ENCODE measurements around the gene PRKCD. TPM values are rescaled to one million over a fixed set of nuclear protein-coding genes. Genes with fewer than 3 reads are reported as not detected.

The PRKCD gene
- total and polyA plus RNA-seq, 2 donors (not counting 1 experiment from before 2014, with no cell fraction given), result 46.7 to 68.8 TPM

DNA sequence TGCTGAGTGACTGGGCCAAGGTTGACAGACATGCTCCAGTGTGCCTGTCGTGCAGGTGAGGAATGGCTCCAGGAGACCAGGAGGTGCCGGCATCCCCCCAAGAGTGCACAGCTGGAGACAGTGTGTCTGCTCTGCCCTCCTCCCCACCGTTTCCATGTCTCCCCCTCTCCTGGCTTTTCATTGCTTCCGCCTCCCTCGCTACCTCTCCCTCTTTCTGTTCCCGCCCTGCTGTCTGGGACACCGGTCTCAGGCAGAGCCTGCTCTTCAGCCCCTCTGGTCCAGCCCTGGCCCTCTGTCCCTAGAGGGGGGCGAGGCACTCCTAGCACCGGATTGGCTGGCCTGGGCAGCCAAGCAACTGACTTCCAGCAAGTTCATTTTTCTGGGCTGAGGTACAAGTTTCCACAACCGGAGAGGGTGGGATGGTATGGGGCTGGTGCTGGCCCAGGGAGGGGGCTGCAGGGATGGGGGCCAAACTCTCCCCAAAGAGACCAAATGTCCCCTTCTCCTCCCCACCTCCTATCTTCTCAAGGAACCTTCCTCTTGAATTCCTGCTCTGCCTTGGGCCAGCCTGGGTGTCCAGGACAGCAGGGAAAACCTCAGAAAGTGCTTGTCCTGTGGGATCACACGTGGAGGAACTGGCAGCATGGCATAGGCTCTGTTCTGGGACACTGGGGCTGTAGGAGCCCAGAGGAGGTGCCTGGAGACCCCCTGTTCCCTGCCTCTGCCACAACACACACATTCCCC lies 32.6 kb downstream of the PRKCD start:
- Histone ChIP-seq H3K79me2 (ENCODE audit: control insufficient read depth, insufficient read depth, low read length) (no peaks in the 10 kb centered on the region), H3K27me3 (replicated peaks in 1 of 4; ENCODE audit: control extremely low read depth in 1 of 4, control insufficient read depth in 3 of 4, insufficient read depth in 4 of 4, low read length in 3 of 4) (no peaks in the 10 kb centered on the region), H2AFZ (ENCODE audit: insufficient read depth, low read depth, low read length, poor library complexity, severe bottlenecking) (no peak overlapping the region), H4K20me1 (ENCODE audit: control insufficient read depth, insufficient read depth, low read length, poor library complexity, severe bottlenecking) (no peaks in the 10 kb centered on the region), H3K4me3 (ENCODE audit: control extremely low read depth in 1 of 5, extremely low read depth in 1 of 5, insufficient read depth in 1 of 5, low read depth in 2 of 5, low read length in 4 of 5) (no peak overlapping the region), H3K4me2 (replicated peaks; ENCODE audit: low read depth, low read length, poor library complexity, severe bottlenecking) (peak overlapping the region; percentile 8), H3K9me3 (ENCODE audit: control extremely low read depth in 1 of 3, control insufficient read depth in 2 of 3, insufficient read depth in 1 of 3, low read length in 2 of 3) (no peaks in the 10 kb centered on the region), H3K36me3 (replicated peaks in 1 of 2; ENCODE audit: control extremely low read depth in 1 of 2, control insufficient read depth in 1 of 2, extremely low read depth in 1 of 2, insufficient read depth in 2 of 2, low read length in 1 of 2) (peaks cover 7 to 46% of the 10 kb centered on the region in 2 experiments), H3K9ac (ENCODE audit: low read length) (no peak overlapping the region), H3K4me1 (ENCODE audit: control insufficient read depth in 2 of 2, insufficient read depth in 2 of 2, low read length in 2 of 2) (peaks cover 29 to 70% of the 10 kb centered on the region in 2 donors), H3K27ac (ENCODE audit: low read length in 2 of 2) (peak overlapping the region in 1 of 2 donors; percentile 61)
- Mint-ChIP-seq H3K4me3 (no peak overlapping the region), H3K27ac (peak overlapping the region; percentile 89), H3K9me3 (ENCODE audit: insufficient read depth) (no peaks in the 10 kb centered on the region), H3K27me3 (no peaks in the 10 kb centered on the region), H3K4me1 (peaks cover 47% of the 10 kb centered on the region)
- intact Hi-C loops (cut with micrococcal nuclease), result no loop called here
- ChIA-PET CTCF (interaction anchor here (0.6 to 7.9 kb wide), 13 partner anchors 11 to 535 kb away, joined by 3 to 262 read pairs (median 8); partner anchors contain the start of gene PRKCD), POLR2A (interaction anchor here (1.4 kb wide), 1 partner anchor 13 kb away, joined by 9 read pairs; no protein-coding TSS in a partner anchor)
- ATAC-seq (ENCODE audit: low read depth) (no peak), DNase-seq (peak; percentile 13)
- WGBS (ENCODE audit: insufficient coverage), result 97% methylated on average over 11 of the region's 11 CpGs
- TF ChIP-seq EZH2 (IDR thresholded peaks at IDR 0.05; ENCODE audit: borderline replicate concordance, insufficient read depth, low read depth, low read length, poor library complexity, severe bottlenecking), result no peak
- TF ChIP-seq, protein P1, sequence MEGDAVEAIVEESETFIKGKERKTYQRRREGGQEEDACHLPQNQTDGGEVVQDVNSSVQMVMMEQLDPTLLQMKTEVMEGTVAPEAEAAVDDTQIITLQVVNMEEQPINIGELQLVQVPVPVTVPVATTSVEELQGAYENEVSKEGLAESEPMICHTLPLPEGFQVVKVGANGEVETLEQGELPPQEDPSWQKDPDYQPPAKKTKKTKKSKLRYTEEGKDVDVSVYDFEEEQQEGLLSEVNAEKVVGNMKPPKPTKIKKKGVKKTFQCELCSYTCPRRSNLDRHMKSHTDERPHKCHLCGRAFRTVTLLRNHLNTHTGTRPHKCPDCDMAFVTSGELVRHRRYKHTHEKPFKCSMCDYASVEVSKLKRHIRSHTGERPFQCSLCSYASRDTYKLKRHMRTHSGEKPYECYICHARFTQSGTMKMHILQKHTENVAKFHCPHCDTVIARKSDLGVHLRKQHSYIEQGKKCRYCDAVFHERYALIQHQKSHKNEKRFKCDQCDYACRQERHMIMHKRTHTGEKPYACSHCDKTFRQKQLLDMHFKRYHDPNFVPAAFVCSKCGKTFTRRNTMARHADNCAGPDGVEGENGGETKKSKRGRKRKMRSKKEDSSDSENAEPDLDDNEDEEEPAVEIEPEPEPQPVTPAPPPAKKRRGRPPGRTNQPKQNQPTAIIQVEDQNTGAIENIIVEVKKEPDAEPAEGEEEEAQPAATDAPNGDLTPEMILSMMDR (IDR thresholded peaks at IDR 0.05), result no peak
